HG02973 (cell line): Measurements from ENCODE around the gene FREM3.
A peak's percentile ranks its signal among the peaks of the same experiment; 100 is the strongest.

Source experiments
- ATAC-seq: cut with Tn5 transposase; IDR thresholded peaks from one replicate; pipeline ENCODE4 v1.9.1; 2021; ENCODE audit warnings: moderate library complexity; ENCODE audit not compliant: unreplicated experiment

FREM3 gene

DNA sequence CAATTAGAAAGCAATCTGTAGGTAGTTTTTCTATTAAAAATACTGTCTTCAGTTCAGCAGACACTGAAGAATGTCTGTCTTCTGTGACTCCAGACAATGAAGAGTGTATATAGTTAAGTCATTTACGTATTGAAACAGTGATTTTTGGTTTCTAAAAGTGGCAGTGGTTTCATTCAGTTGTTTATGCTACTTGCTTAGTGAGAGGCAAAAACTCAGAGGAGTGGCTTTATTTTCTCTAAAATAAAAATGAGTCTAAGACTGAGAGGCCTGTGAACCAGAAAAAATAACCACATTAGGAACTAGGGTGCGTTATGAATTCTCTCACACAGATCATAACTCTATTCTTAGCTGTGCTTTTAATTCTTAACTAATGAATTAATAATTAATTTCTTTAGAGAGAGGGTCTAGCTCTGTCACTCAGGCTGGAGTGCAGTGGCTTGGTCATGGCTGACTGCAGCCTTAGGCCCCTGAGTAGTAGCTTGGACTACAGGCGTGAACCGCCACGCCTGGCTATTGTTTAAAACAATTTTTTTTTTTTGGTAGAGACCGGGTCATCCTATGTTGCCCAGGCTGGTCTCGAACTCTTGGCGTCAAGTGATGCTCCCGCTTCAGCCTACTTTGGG lies 31.4 kb downstream of the FREM3 start:
- peak; percentile 94 for ATAC-seq

- no peak for ATAC-seq
Measured at GRCh38 chr4:143667461-143667860, 33.0 kb downstream of the FREM3 start.

DNA sequence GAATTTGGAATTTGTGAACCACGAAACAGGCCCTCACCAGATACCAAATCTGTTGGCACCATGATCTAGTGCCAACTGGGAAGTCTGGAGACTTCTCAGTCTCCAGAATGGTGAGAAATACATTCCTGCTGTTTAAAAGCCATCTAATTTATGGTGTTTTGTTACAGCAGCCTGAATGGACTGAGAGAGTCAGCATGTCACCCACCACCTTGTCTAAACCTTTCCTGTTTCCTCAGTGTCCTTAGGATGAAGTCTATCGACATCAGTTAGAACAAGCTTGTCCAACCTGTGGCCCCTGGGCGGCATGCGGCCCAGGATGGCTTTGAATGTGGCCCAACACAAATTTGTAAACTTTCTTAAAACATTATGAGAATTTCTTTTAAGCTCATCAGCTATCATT lies 42.1 kb downstream of the FREM3 start:
- ATAC-seq = no peak

DNA sequence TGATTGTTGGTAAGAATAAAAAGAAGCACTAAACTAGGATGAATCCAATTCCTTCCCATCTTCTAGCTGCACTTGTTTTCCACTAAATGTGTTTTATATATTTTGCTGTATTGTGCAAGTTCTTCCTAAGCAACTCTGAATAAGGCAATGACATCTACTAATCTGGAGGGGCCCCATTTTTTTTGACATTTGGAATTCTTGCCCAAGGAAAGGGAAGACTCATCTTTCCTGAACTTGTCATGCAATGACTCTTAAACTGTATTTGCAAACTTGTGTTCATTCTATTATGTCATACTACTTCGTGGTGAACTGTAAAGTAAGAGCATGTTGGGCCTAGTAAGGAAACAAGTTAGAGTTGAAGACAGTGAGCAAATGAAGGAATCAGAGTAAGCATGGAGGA lies 45.9 kb downstream of the FREM3 start:
- no peak for ATAC-seq

DNA sequence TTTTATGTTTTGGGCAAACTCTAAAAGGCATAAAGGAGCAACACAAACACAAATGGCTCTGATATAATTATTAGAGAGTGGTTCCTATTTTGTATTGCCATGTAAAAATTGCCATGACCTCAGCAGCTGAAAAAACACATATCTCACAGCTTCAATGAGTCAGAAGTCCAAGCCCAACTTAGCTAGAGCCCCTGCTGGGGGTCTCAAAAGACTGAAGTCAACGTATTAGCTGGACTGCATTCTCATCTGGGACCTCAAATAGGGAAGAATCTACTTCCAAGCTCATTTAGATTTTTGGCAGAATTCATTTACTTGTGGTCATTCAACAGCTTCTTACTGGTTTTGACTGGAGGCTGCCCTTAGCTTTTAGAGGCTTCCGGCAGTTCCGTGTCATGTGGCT lies 47.4 kb downstream of the FREM3 start:
- no peak for ATAC-seq

DNA sequence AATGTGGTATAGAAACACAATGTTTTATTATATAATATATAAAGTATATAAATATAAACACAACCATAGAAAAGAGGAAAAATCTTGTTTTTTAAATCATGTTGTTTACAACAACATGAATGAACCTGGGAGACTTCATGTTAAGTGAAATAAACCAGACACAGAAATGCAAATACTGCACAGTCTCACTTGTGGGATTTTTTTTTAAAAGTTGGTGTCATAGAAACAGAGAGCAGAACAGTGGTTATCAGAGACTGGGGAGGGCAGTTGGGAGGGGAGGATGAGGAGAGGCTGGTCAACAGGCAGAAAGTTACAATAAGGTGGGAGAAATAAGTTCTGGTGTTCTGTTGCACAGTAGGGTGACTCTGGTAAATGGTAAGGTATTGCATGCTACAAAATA lies 57.1 kb downstream of the FREM3 start:
- no peak for ATAC-seq

- no peak for ATAC-seq
Measured at GRCh38 chr4:143642611-143643010, 57.9 kb downstream of the FREM3 start.

GRCh38 chr4:143641361-143641760 lies 59.1 kb downstream of the FREM3 start:
- ATAC-seq = no peak

- no peak for ATAC-seq
Measured at GRCh38 chr4:143634763-143635162, 65.7 kb downstream of the FREM3 start.

GRCh38 chr4:143633833-143634232 lies 66.6 kb downstream of the FREM3 start:
- ATAC-seq = no peak

DNA sequence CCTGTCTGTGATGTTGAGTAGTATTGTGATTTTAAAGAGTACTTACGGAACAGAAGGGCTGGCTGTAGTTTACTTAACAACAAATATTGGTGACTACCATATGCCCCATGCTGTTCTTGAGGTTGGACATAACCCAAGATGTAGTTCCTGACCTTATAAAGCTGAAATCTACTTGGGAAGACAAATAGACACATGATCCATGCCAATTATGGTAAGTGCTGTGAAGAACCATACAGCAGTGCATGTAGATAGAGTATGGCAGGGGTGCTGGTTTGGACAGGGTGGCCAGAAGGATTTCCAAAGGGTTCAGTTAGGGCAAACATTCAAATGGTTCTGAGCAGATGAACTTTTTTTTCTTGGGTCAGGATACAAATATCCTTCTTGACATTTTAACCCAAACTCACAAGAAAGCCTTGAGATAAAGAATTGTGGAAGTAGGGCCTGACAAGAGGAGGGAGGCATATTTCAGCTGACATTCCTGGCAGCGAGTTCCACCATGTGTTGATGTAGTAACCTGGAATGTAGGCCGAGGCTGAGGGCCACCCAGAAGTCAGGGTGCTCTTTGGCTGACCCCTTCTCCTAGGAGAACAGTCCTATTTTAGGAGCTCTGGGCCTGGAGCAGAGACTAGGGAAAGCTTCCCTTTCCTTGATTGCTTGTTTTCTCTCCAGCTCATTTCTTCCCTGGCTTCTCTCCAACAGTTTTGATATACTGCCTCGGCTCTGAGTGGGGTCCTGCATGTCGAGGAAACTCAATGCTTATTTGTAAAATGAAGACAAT lies 74.2 kb downstream of the FREM3 start:
- ATAC-seq = no peak

GRCh38 chr4:143625632-143626031 lies 74.8 kb downstream of the FREM3 start:
- no peak for ATAC-seq

DNA sequence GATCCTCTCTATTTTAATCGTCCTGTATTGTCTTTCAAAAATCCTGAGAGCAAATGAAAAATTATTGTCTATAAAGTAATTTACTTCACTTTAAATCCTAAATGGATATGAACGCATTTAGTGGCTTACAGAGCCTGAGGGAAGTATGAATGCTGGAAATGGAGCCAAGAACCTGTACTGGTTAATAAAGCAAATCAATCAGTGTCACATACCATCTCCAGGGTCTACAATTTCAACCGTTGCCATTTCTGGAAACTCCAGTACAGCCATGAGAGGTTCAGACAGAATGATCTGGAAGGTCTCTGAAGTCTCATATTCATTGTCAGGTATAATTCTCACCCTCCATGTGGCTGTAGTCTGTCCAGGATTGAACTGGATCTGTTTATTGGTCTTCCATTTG lies 76.6 kb downstream of the FREM3 start:
- no peak for ATAC-seq

DNA sequence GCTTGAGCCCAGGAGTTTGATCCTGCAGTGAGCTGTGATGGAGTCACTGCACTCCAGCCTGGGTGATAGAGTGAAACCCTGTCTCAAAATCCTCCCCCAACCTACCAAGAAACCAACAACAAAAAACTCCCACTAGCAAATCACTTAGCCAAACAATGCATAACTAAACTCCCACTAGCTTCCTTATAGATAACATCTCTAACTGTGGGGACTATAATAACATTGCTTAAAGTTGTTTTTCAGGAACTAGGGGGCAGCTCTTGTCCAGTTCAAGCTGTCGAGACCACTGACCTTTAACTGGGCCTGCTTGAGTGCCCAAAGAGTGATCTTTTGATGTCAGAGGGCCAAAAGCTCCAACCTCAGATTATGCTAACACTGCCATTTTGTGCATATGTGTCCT lies 81.7 kb downstream of the FREM3 start:
- ATAC-seq = no peak

- ATAC-seq = no peak
Measured at GRCh38 chr4:143617994-143618679, 82.3 kb downstream of the FREM3 start.

- ATAC-seq = peak; percentile 89
Measured at GRCh38 chr4:143616771-143617170, 83.7 kb downstream of the FREM3 start.

- no peak for ATAC-seq
Measured at GRCh38 chr4:143609492-143609891, 91.0 kb downstream of the FREM3 start.

DNA sequence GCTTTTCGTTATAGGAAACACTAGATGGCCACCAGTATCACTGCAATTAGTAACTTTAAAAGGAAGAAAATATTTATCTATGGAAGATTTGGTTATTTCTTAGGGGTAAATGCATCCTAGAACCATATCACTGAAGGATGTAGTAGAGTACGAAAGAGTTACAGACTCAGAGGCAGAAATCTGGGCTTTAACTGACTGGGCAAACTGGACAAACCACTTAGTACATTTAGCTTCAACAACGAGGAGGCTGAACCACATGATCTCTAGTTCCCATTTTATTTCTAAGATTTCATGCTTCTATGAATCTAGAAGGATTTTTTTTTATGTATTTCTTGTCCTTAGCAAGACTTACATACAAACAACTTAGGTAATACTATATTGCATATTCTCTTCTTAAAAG lies 94.0 kb downstream of the FREM3 start:
- ATAC-seq = no peak

- ATAC-seq = no peak
Measured at GRCh38 chr4:143599827-143600226, 100.6 kb downstream of the FREM3 start.

GRCh38 chr4:143598816-143599215 lies 101.7 kb downstream of the FREM3 start:
- no peak for ATAC-seq

- no peak for ATAC-seq
Measured at GRCh38 chr4:143597276-143597675, 103.2 kb downstream of the FREM3 start.

- no peak for ATAC-seq
Measured at GRCh38 chr4:143587703-143588102, 112.8 kb downstream of the FREM3 start.
